ENCODE results near the gene MMP10.
"Not testable (repeated sequence)": the region's sequence is repeated elsewhere in the genome, so short reads cannot be mapped to it uniquely, and the experiment has no call there.

The MMP10 gene

GRCh38 chr11:102734650-102735049 lies 45.8 kb downstream of the MMP10 start:
- peak; percentile 13 for TF ChIP-seq CTCF (conservative IDR thresholded peaks at IDR 0.05; ENCODE audit: control insufficient read depth, insufficient read depth, low read depth, low read length)
- H3K4me3 ChIP-seq (ENCODE audit: control insufficient read depth, low read depth, low read length) = no peak overlapping the region
- DNase-seq (ENCODE audit: low read depth) = no peak

GRCh38 chr11:102733232-102733875 lies 47.1 kb downstream of the MMP10 start:
- DNase-seq (ENCODE audit: low read depth) = peak; percentile 54
- no peak overlapping the region for H3K4me3 ChIP-seq (ENCODE audit: control insufficient read depth, low read depth, low read length)
- TF ChIP-seq CTCF (conservative IDR thresholded peaks at IDR 0.05; ENCODE audit: control insufficient read depth, insufficient read depth, low read depth, low read length) = peak; percentile 91

GRCh38 chr11:102730944-102731343 lies 49.5 kb downstream of the MMP10 start:
- H3K4me3 ChIP-seq (ENCODE audit: control insufficient read depth, low read depth, low read length); DNase-seq (ENCODE audit: low read depth): not testable (repeated sequence)

- TF ChIP-seq CTCF (conservative IDR thresholded peaks at IDR 0.05; ENCODE audit: control insufficient read depth, insufficient read depth, low read depth, low read length) = no peak
- DNase-seq (ENCODE audit: low read depth) = peak; percentile 25
Measured at GRCh38 chr11:102729849-102730815, 50.3 kb downstream of the MMP10 start.

GRCh38 chr11:102727890-102728289 lies 52.5 kb downstream of the MMP10 start:
- DNase-seq (ENCODE audit: low read depth) = peak; percentile 86
- H3K4me3 ChIP-seq (ENCODE audit: control insufficient read depth, low read depth, low read length) = no peak overlapping the region
- no peak for TF ChIP-seq CTCF (conservative IDR thresholded peaks at IDR 0.05; ENCODE audit: control insufficient read depth, insufficient read depth, low read depth, low read length)

More at GRCh38 chr11:102729849-102730815, 50.3 kb downstream of the MMP10 start:
- H3K4me3 ChIP-seq (ENCODE audit: control insufficient read depth, low read depth, low read length) = no peak overlapping the region

- no peak for TF ChIP-seq CTCF (conservative IDR thresholded peaks at IDR 0.05; ENCODE audit: control insufficient read depth, insufficient read depth, low read depth, low read length)
- DNase-seq (ENCODE audit: low read depth) = no peak
- H3K4me3 ChIP-seq (ENCODE audit: control insufficient read depth, low read depth, low read length) = no peak within 1 kb of the TSS
Measured at GRCh38 chr11:102724904-102725500, 55.4 kb downstream of the MMP10 start, which contains the start of gene MMP8. MMP8 (minus strand) TSS chr11:102724954; CDS start chr11:102724855, 99 bp downstream.
